Islet of Langerhans (tissue), 1 donor: ENCODE results near the gene COL4A1.

Source experiments
- FAIRE-seq: peaks from one replicate; lab custom pipeline; 2011; peaks lifted over from hg19 to GRCh38; lab: Jason Lieb, UNC

COL4A1 gene

DNA sequence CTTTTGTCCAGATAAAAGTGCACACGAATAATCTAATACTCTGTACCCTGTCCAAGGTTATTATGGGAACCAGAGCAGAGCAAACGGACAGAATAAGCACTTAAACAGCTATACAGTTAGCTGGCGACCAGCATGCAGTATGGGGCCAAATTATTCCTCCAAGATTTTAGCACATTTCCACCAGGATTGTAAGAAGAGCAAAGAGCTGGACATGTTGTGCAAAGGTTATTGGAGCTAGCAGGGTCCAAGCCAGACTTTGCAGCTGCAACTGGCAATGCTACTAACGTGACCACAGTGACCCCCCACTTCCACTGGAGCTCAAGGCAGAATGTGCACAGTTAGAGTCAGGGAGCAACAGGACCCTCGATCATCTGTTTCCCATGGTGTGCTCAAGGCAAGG, 89.9 kb downstream of the COL4A1 start:
- no peak for FAIRE-seq

DNA sequence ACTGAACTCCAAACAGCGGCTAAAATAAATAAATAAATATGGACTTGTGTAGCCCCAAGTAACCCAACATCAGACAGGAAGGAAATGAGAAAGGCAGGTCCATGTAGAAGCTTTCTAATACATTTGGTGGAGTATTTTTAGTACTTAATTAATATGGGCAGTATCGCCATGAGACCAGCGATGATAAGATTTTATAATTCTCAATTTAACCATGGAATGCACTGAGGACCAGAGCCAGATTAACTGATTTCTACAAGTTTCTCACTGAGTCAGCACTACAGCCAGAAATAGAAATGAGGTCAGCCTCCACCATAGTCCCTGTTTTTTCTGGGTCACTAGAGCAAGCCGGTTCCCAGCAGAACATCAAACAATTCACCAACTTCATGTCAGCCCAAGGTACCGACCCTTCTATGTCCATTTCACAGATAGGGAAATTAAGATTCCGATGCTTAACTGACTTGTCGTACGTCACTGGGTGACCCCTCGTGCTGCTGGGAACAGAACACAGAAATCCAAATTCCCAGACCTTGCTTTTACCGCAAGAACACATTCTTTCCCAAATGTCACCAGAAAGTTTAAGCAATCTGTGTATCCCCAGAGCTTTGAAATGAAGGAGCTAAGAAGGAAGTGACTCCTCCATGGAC, 90.4 kb downstream of the COL4A1 start:
- FAIRE-seq = no peak

- no peak for FAIRE-seq
These were observed 91.0 kb downstream of the COL4A1 start for GRCh38 chr13:110216006-110216397.

DNA sequence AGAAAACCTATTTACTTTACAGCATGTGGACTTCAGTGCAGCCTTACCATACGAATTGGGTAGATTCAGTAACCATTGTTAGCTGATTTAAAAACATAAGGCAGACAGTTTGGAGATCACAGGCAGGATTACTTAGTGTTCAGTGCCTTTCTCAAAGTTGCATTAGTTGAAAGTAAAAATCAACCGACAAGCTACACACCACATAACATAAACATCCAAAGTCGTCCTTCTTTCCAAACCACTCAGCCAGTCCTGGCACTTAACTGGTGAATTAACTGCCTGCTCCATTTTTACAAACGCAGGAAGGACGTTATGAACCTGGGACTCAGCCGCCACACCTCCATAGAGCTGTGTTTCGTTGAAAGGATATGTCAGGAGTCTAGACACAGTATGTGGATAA, 91.4 kb downstream of the COL4A1 start:
- FAIRE-seq = no peak

DNA sequence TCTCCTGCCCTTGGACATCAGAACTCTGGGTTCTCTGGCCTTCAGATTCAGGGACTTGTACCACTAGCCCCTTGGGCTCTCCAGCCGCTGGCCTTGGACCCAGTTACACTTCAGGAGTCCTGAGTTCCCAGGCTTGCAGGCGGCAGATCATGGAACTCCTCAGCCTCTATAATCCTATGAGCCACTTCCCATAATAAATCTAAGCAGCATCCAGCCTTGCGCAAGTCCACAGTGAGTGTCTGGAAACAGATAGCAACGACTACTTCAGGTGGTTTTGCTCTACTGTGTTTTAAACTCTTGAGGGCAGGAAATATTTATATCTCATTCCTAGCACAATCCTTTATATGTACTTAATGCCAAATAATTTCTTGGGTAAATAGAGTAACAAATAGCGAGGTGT, 92.3 kb downstream of the COL4A1 start:
- no peak for FAIRE-seq

- FAIRE-seq = no peak
These were observed 93.4 kb downstream of the COL4A1 start for GRCh38 chr13:110213461-110214074.

- no peak for FAIRE-seq
These were observed 94.4 kb downstream of the COL4A1 start for GRCh38 chr13:110212529-110212928.

GRCh38 chr13:110211735-110212134, 95.2 kb downstream of the COL4A1 start:
- no peak for FAIRE-seq

DNA sequence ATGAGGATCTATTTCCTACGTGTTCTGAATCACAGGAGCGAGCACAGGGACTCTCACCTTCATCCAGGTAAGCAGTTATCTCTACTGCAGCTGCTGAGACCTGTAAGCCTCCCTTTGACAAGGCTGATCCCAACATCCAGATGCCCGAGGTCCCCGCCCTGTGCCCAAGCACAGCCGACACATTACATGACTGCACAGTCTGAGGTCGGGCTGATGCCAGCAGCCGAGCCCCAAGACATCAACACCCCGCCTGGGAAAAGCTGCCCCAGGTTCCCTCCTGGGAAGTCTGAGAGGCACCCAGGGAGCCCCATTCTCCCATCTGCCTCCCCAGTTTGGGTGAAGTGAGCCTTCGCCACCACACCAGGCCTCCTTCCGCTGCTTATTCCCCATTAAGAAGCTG, 95.9 kb downstream of the COL4A1 start:
- FAIRE-seq = no peak

DNA sequence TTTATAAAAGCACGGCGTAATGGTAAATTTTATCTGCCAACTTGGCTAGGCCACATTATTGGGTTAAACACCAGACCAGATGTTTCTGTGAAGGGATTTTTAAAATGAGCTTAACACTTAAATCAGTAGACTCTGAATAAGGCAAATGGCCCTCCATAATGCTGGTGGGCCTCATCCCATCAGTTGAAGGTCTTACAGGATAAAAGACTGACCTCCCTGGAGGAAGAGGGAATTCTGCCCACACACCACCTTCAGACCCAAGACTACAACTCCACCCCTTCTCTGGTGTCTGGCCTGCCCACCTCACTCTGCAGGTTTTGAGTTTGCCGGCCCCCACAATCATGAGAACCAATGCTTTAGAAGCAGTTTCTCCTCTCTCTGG, 96.4 kb downstream of the COL4A1 start:
- FAIRE-seq = no peak

DNA sequence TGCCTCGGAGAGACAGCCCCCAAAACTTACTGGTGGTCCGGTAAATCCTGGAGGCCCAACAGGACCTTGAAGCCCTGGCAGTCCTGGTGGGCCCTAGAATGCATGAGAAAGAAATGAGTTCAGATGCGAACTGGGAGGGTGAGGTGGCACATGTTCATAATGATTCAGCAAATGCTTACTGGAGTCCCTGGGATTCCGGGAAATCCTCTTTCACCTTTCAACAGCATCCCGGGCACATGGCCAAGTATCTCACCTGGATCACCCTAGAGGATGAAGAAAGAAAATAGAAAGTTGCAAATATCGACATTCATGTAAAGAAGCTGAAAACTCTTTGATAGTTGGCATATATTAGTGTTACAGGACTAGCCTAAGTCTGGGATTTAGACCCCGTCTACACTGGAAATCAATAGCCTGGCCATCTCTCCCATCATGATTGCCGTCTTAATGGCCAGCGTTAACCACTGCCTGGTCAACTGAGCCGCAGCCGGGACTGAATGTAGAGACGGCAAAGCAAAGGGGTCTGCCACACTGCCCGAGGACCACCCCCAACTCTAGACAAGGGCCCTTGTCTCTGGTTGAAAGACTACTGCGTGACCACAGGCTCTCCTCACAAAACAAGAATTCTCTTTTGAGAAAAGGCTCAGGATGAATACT, 96.9 kb downstream of the COL4A1 start:
- no peak for FAIRE-seq

GRCh38 chr13:110208116-110208515, 98.8 kb downstream of the COL4A1 start:
- FAIRE-seq = no peak

DNA sequence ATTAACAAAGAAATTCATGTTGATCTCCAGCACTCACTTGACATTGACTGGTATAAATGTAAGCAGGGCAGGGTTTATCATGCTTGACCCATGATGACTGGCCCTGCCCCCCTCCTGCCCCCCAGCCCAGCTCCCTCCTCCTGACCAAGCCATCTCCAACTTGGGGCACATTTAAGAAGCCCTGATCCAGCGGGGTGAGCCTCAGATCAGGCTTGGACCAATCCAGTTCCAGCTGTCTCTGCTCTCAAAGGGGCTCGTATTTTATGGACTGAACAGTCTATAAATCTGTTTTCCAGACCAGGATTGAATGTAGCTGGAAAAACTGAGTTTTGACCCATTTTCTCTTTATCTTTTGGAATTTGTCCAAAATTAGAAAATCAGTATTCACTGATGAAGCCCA, 100.0 kb downstream of the COL4A1 start:
- no peak for FAIRE-seq

DNA sequence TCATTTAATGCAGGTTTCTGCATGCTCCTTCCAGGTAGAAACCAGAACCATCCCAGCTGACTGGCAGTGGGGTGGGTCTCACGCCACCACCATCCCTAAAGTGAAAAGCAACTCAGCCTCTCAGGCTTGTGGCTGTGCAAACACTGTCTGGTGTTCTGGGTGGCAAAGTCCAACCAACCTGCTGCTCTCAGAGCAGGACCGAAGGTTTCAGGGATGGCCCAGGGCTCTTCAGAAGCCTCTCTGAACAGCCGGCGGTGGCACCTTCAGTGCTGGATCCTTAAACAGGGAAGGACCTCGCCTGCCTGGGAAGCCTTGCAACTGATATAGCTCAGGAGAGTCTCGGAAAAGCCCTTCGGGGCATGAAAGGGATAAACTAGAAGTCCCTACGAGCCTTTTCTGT, 100.8 kb downstream of the COL4A1 start:
- no peak for FAIRE-seq

DNA sequence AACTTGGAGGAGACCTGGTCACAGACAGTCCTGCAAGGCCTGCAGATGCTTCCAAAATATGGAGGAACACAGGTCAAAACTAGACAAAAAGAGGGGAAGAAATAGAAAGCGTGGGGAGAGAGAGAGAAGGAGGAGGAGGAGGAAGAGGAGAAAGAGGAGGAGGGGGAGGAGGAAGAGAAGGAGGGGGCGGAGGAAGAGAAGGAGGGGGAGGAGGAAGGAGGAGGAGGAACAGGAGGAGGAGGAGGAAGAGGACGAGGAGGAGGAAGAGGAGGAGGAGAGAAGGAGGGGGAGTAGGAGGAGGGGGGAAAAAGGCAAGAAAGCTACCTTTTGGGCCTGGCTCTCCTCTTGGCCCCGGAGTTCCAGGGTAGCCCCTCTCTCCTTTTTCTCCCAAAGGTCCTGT, 105.8 kb downstream of the COL4A1 start:
- no peak for FAIRE-seq

DNA sequence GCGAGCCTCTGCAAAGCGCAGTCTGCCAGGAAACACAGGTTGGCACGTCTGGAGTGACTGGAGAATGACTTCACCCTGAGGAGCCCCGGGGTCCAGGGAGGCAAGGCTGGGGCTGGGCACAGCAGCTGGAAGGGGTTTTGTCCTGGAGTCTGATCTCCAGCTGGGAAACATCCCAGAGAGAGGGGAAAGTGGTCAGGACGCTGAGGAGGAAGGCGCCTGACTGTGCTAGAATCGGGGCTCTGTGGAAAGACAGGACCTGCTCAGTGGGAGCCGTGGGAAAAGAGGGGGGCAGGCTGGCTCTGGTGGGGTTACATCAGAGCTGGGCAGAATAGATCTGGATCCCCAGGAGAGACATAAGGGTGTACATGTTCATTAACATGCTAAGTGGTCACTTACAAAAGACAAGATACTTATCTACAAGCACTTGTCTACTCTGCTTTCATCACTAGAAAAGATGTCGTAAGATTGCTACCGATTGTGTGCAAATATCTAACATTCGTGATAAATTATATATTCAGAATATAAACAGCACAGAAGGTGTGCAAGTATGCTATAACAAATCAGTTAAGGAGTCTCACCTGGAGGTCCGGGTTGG, 106.6 kb downstream of the COL4A1 start:
- FAIRE-seq = no peak

GRCh38 chr13:110199046-110199831, 107.7 kb downstream of the COL4A1 start:
- no peak for FAIRE-seq

- no peak for FAIRE-seq
These were observed 109.5 kb downstream of the COL4A1 start for GRCh38 chr13:110197471-110197870.

DNA sequence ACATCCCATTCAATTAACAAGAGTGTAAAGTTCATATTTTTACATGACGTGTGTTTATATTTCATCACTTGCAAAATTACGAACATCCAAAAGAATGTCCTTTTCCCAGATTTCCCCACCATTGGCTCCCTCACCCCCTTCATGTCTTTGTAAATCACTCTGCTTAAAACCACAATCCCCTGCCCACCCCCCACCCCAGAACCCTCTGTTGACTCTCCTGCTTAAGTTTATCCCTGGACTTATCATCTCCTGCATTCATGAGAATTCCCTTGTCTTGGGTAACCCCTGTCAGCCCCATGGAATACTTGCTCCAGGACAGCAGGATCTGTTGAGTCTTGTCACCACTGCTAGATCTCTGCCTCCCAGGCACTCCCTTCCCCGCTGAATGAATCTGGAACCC, 109.9 kb downstream of the COL4A1 start:
- FAIRE-seq = no peak

- FAIRE-seq = no peak
These were observed 111.1 kb downstream of the COL4A1 start for GRCh38 chr13:110195547-110196485.

DNA sequence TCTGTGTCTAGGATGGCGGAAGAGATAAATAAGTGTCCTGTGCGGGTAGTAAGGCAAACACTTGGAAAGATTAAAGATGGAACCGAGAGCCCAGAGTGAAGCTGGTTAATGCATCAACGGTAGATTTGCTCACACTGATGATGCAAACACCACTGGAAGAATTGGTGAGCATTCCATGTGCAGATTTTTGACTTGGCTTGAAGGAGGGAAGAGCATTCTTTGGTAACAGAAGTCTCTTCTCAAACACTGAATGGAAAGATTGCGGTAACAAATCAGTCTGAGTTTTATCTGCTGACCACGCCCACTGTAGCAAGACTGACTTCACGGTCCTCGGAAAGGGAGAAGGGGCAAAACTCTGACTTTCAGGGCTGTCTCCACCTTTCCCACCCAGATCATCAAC, 112.5 kb downstream of the COL4A1 start:
- FAIRE-seq = no peak

DNA sequence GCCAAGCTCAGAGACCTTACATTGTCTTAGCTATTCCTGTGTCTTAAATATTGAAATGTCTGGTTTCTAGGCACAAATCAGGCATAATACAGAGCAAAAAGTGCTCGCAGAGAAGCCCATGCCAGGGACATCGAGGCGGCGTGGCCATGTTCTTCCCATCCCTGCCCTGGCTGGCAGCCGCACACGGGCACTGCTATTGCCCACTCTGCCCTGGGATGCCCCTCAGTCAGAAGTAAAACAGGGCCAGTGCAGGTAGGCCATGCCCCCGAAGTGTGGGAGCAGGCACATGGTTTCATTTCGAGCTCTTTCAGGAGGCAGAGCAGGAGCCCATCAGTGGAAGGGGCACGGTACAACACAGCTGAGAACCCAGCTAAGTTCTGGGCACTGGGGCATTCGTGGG, 113.5 kb downstream of the COL4A1 start:
- no peak for FAIRE-seq
